Immature natural killer cell (primary cell): ENCODE measurements around the gene ZNF101. TPM values are rescaled to one million over a fixed set of nuclear protein-coding genes. Genes with fewer than 3 reads are reported as not detected.
A peak's percentile ranks its signal among the peaks of the same experiment; 100 is the strongest.

Experiments
- DNase-seq, 3 donors: peaks; one replicate each; pipeline ENCODE4 v3.0.0; 2022; ENCODE audit warnings: mixed read lengths in 1 of 3
- H3K27ac Mint-ChIP-seq, 6 donors: one replicate each; pipeline ENCODE4 v1.8.0; 2020; ENCODE audit warnings: mixed read lengths in 6 of 6, mild to moderate bottlenecking in 5 of 6, inconsistent platforms in 4 of 6, moderate library complexity in 3 of 6
- H3K27me3 Mint-ChIP-seq, 3 donors: one replicate each; pipeline ENCODE4 v1.8.0; 2020 to 2021; ENCODE audit warnings: low read depth in 3 of 3, mild to moderate bottlenecking in 3 of 3, mixed read lengths in 3 of 3, moderate library complexity in 3 of 3, inconsistent platforms in 1 of 3
- H3K36me3 Mint-ChIP-seq, 3 donors: one replicate each; pipeline ENCODE4 v1.8.0; 2020; ENCODE audit warnings: mixed read lengths in 3 of 3, inconsistent platforms in 2 of 3, mild to moderate bottlenecking in 2 of 3
- H3K4me1 Mint-ChIP-seq, 2 donors: one replicate each; pipeline ENCODE4 v1.8.0; 2020; ENCODE audit warnings: inconsistent platforms in 2 of 2, mild to moderate bottlenecking in 2 of 2, mixed read lengths in 2 of 2, moderate library complexity in 1 of 2
- H3K4me3 Mint-ChIP-seq, 5 donors: one replicate each; pipeline ENCODE4 v1.8.0; 2020; ENCODE audit warnings: mild to moderate bottlenecking in 5 of 5, mixed read lengths in 5 of 5, inconsistent platforms in 3 of 5, moderate library complexity in 3 of 5
- H3K9me3 Mint-ChIP-seq, 6 donors: one replicate each; pipeline ENCODE4 v1.8.0; 2020; ENCODE audit warnings: mild to moderate bottlenecking in 6 of 6, mixed read lengths in 6 of 6, inconsistent platforms in 4 of 6, moderate library complexity in 3 of 6
- polyA plus RNA-seq, 3 donors: library from polyadenylated mRNA; unstranded; fragments of 300-500 nt; fragmentation: Illumina TruSeq; gene quantifications; one replicate each; pipeline ENCODE4 v1.2.3, GENCODE V29; 2021

Gene ZNF101
- polyA plus RNA-seq, 3 donors from 2014 or later = 33.9 to 51.4 (median 36.8) TPM

DNA sequence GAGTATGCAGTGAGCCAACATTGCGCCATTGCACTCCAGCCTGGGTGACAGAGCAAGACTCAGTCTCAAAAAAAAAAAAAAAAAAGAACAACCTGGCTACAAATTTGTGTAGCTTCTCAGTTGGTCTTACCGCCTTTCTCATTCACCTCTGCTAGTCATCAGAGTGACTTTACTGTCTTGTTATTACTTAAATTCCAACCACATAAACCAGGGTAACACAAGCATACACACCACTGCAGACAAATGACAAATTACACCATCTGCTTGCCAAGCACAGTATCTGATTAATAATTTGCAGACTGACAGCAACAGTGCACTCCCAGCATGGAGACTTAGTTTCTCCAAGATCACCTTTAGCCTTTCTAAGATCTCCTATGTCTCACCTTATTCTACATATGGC, 53.3 kb downstream of the ZNF101 start:
- peaks cover 0 to 5% (median 0%) of the 10 kb centered on the region in 3 donors for H3K27me3 Mint-ChIP-seq
- peaks cover 11 to 40% of the 10 kb centered on the region in 2 donors for H3K4me1 Mint-ChIP-seq
- no peak overlapping the region for H3K4me3 Mint-ChIP-seq
- peaks cover 42 to 51% (median 44%) of the 10 kb centered on the region in 3 donors for H3K36me3 Mint-ChIP-seq
- DNase-seq = no peak
- H3K9me3 Mint-ChIP-seq = peaks cover 42 to 86% (median 60%) of the 10 kb centered on the region in 6 donors
- no peak overlapping the region for H3K27ac Mint-ChIP-seq

DNA sequence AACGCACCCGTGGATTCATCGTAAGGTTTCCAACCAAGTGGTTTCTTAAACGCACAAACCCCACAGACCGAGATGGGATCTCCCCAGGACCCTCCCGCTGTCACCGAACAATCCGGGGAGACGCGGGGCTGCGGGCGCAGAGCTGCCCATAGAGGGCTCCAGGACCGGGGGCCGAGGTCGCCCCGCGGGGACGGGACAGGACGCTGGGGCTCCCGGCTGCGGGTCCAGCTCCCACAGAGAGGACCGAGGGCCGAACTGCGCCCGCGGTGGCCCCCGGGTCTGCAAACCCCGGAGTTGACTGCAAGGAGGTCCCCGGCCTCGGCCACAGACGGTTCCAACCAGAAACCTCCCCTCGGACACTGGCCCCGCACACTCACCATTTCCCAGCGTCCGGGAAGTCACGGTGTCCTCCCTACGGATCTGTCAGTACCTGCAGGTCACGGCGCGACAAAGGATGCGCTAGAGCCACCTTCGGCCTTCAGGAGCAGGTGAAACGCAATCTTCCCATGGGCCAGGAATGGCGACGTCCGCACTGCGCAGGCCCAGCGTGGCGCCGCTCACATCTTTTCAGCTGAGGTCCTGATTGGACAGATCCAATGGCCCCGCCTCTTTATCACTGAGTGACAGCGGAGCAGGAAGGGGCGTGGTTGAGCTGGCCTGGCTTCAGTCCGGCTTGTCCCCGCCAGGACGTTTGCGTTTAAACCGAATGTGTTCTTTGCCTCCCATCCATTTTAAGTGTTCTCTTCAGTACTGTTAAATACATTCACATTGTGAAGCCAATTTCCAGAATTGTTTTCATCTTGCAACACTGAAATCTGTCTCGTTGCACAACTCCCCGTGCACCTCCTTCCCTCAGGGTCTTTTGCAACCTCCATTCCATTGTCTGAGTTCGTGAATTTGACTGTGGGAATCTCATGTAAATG, 64.2 kb downstream of the ZNF101 start, which contains the start of gene ZNF14:
TSS of gene ZNF14 (minus strand) at position 534 of the 923 bp plus-strand sequence. CDS start at position 380, 154 bp downstream.
- peak within 1 kb of the TSS; percentile 89 to 100 (median 98) for H3K4me3 Mint-ChIP-seq

More for the DNA sequence above, 64.2 kb downstream of the ZNF101 start, which contains the start of gene ZNF14:
- Mint-ChIP-seq H3K4me1 (peaks cover 26 to 30% of the 10 kb centered on the region in 2 donors), H3K27ac (peak within 1 kb of the TSS; percentile 90 to 97 (median 93)), H3K27me3 (peaks cover 2 to 11% (median 6%) of the 10 kb centered on the region in 3 donors), H3K36me3 (peaks cover 12 to 23% (median 22%) of the 10 kb centered on the region in 3 donors), H3K9me3 (peaks cover 2 to 6% (median 4%) of the 10 kb centered on the region in 6 donors)
- peak; percentile 87 to 90 (median 90) for DNase-seq

Other genes starting within 250 kb of the ZNF101 start
- under 1 TPM in 2 of 3 donors, not detected in 1; 0.66 to 0.96 TPM for gene TSSK6, start 153.3 kb upstream of the ZNF101 start, polyA plus RNA-seq
- gene NDUFA13, start 152.6 kb upstream of the ZNF101 start, polyA plus RNA-seq = 100 to 1,000 TPM; 242 to 566 (median 301) TPM
- gene YJEFN3, start 139.9 kb upstream of the ZNF101 start, polyA plus RNA-seq = under 1 TPM in 1 of 3 donors, not detected in 2; 0.21 TPM
- gene CILP2, start 130.6 kb upstream of the ZNF101 start, polyA plus RNA-seq = not detected
- under 1 TPM in 2 of 3 donors, not detected in 1; 0.57 to 0.82 TPM for gene PBX4, start 50.2 kb upstream of the ZNF101 start, polyA plus RNA-seq
- 1 to 10 TPM; 3.8 to 5.9 (median 4.6) TPM for gene LPAR2, start 40.6 kb upstream of the ZNF101 start, polyA plus RNA-seq
- gene GMIP, start 25.2 kb upstream of the ZNF101 start, polyA plus RNA-seq = 10 to 100 TPM; 38.9 to 84.4 (median 40.0) TPM
- 10 to 100 TPM in 2 of 3 donors, 1 to 10 TPM in 1; 8.4 to 29.2 (median 18.6) TPM for gene ATP13A1, start 5.2 kb upstream of the ZNF101 start, polyA plus RNA-seq
- gene ZNF14, start 64.3 kb downstream of the ZNF101 start, polyA plus RNA-seq = 10 to 100 TPM in 1 of 3 donors, 1 to 10 TPM in 2; 5.4 to 14.1 (median 7.1) TPM
- 10 to 100 TPM; 15.7 to 19.4 (median 17.1) TPM for gene ZNF506, start 152.9 kb downstream of the ZNF101 start, polyA plus RNA-seq
- 1 to 10 TPM; 3.5 to 6.9 (median 5.8) TPM for gene ZNF253, start 197.0 kb downstream of the ZNF101 start, polyA plus RNA-seq
- 1 to 10 TPM; 2.8 to 5.3 (median 4.8) TPM for gene ZNF93, start 232.1 kb downstream of the ZNF101 start, polyA plus RNA-seq